Esophagus squamous epithelium (tissue), 5 donors: ENCODE data around the gene CDH6. TPM values are rescaled to one million over a fixed set of nuclear protein-coding genes. Genes with fewer than 3 reads are reported as not detected.

Experiments
- DNase-seq: peaks from one replicate; lab custom pipeline; 2025; lab: John Stamatoyannopoulos, UW
- H3K27ac ChIP-seq, 4 donors: fragments of 200-600 bp; sonication (generic); one replicate each; pipeline ENCODE4 v1.5.1; 2016 to 2019; ENCODE audit warnings: mild to moderate bottlenecking in 1 of 4
- H3K27me3 ChIP-seq, 4 donors: fragments of 200-600 bp; sonication (generic); 1 replicate in 3 of 4; 2 replicates in 1 of 4; pipeline versions ENCODE4 v1.5.1 to v1.6.0; 2017 to 2021; ENCODE audit warnings: antibody characterized with exemption in 1 of 4
- H3K36me3 ChIP-seq, 3 donors: fragments of 200-600 bp; sonication (generic); one replicate each; pipeline ENCODE4 v1.5.1; 2016 to 2019
- H3K4me1 ChIP-seq, 3 donors: fragments of 200-600 bp; sonication (generic); one replicate each; pipeline ENCODE4 v1.5.1; 2017 to 2019
- H3K4me3 ChIP-seq, 4 donors: fragments of 200-600 bp; sonication (generic); 1 replicate in 3 of 4; 2 replicates in 1 of 4; pipeline ENCODE4 v1.5.1; 2016 to 2019; ENCODE audit warnings: mild to moderate bottlenecking in 2 of 4, moderate library complexity in 1 of 4
- H3K9me3 ChIP-seq, 3 donors: fragments of 200-600 bp; sonication (generic); one replicate each; pipeline ENCODE4 v1.5.1; 2016 to 2019
- CTCF ChIP-seq, 6 experiments: fragments of 450-650 bp in 4 of 6; fragments of 200-600 bp in 2 of 6; sonication (generic) in 2 of 6; IDR thresholded peaks; one replicate each; pipeline ENCODE4 v1.5.1; 2016 to 2019; ENCODE audit warnings: antibody characterized with exemption in 6 of 6, mild to moderate bottlenecking in 4 of 6, moderate library complexity in 4 of 6
- POLR2A ChIP-seq, 4 donors: fragments of 450-650 bp; IDR thresholded peaks; one replicate each; pipeline ENCODE4 v1.6.1; 2017; ENCODE audit warnings: antibody characterized with exemption in 4 of 4, mild to moderate bottlenecking in 4 of 4, moderate library complexity in 3 of 4
- WGBS, 2 donors: methylation state at CpG; one replicate each; pipeline ENCODE4 v1.1.5; 2018; 5-methylcytosine and 5-hydroxymethylcytosine counted together
- intact Hi-C: fragments of 100-400 bp; cut with DNase I; formaldehyde crosslinking; loops from one replicate; pipeline ENCODE4 v1.15.0; 2022
- total RNA-seq, 4 donors: library from RNA; depleted of rRNA; stranded (reverse); fragments of >200 nt; gene quantifications; one replicate each; pipeline ENCODE4 v1.1.0, GENCODE V29; 2016
- donor health status: DM: yes; HTN: yes; CAD: no.

The CDH6 gene
- total RNA-seq, 4 donors from 2014 or later: 1.5 to 5.0 (median 4.2) TPM

GRCh38 chr5:31215236-31215635 is 21.8 kb downstream of the CDH6 start:
- H3K27ac ChIP-seq: no peak overlapping the region
- intact Hi-C loops: no loop called here
- no peaks in the 10 kb centered on the region for H3K36me3 ChIP-seq
- TF ChIP-seq POLR2A (IDR thresholded peaks at IDR 0.05) (no peak), CTCF (IDR thresholded peaks at IDR 0.05) (no peak)
- H3K4me1 ChIP-seq: no peaks in the 10 kb centered on the region
- H3K4me3 ChIP-seq: no peak overlapping the region
- no peak for DNase-seq
- H3K27me3 ChIP-seq: no peaks in the 10 kb centered on the region
- H3K9me3 ChIP-seq: no peaks in the 10 kb centered on the region

GRCh38 chr5:31217446-31217845 is 24.0 kb downstream of the CDH6 start:
- Histone ChIP-seq H3K4me1 (no peaks in the 10 kb centered on the region), H3K4me3 (no peak overlapping the region), H3K27ac (no peak overlapping the region), H3K36me3 (no peaks in the 10 kb centered on the region), H3K9me3 (no peaks in the 10 kb centered on the region), H3K27me3 (no peaks in the 10 kb centered on the region)
- TF ChIP-seq CTCF (IDR thresholded peaks at IDR 0.05) (no peak), POLR2A (IDR thresholded peaks at IDR 0.05) (no peak)
- DNase-seq: no peak
- WGBS, 2 donors: 86% methylated on average over 2 of the region's 2 CpGs
- intact Hi-C loops: no loop called here

- WGBS, 2 donors: 67 to 86% methylated on average over 3 of the region's 3 CpGs
- Histone ChIP-seq H3K4me3 (no peak overlapping the region), H3K4me1 (no peaks in the 10 kb centered on the region), H3K9me3 (no peaks in the 10 kb centered on the region), H3K27ac (no peak overlapping the region), H3K36me3 (no peaks in the 10 kb centered on the region), H3K27me3 (no peaks in the 10 kb centered on the region)
- intact Hi-C loops: no loop called here
- no peak for DNase-seq
- TF ChIP-seq POLR2A (IDR thresholded peaks at IDR 0.05) (no peak), CTCF (IDR thresholded peaks at IDR 0.05) (no peak)
These were observed 25.5 kb downstream of the CDH6 start for GRCh38 chr5:31218978-31219377.

- TF ChIP-seq CTCF (IDR thresholded peaks at IDR 0.05): no peak
- no peak for TF ChIP-seq POLR2A (IDR thresholded peaks at IDR 0.05)
These were observed 27.5 kb downstream of the CDH6 start for GRCh38 chr5:31221001-31221400.

GRCh38 chr5:31225118-31225517 is 31.6 kb downstream of the CDH6 start:
- H3K27me3 ChIP-seq: no peaks in the 10 kb centered on the region
- DNase-seq: no peak
- intact Hi-C loops: no loop called here
- 63 to 80% methylated on average over 5 of the region's 5 CpGs for WGBS, 2 donors
- no peaks in the 10 kb centered on the region for H3K36me3 ChIP-seq
- TF ChIP-seq POLR2A (IDR thresholded peaks at IDR 0.05): no peak
- no peak for TF ChIP-seq CTCF (IDR thresholded peaks at IDR 0.05)
- H3K4me3 ChIP-seq: no peak overlapping the region
- H3K4me1 ChIP-seq: no peaks in the 10 kb centered on the region
- no peaks in the 10 kb centered on the region for H3K9me3 ChIP-seq
- H3K27ac ChIP-seq: peak overlapping the region in 2 of 4 donors; percentile 13 to 51

More at GRCh38 chr5:31221001-31221400, 27.5 kb downstream of the CDH6 start:
- intact Hi-C loops: no loop called here
- H3K27me3 ChIP-seq: no peaks in the 10 kb centered on the region
- 14 to 26% methylated on average over 3 of the region's 3 CpGs for WGBS, 2 donors
- H3K9me3 ChIP-seq: no peaks in the 10 kb centered on the region
- H3K36me3 ChIP-seq: no peaks in the 10 kb centered on the region
- no peak overlapping the region for H3K27ac ChIP-seq
- no peak overlapping the region for H3K4me3 ChIP-seq
- H3K4me1 ChIP-seq: no peaks in the 10 kb centered on the region
- no peak for DNase-seq
